ENCODE data around the gene TANC1. TPM values are rescaled to one million over a fixed set of nuclear protein-coding genes. Genes with fewer than 3 reads are reported as not detected.

The TANC1 gene
- total RNA-seq, 2 experiments from 2014 or later = 0.41 to 0.47 TPM

- ChIA-PET CTCF (no interaction called here), POLR2A (no interaction called here)
- no peak overlapping the region for H3K27ac Mint-ChIP-seq
- no peak for TF ChIP-seq CTCF (IDR thresholded peaks at IDR 0.05)
- H3K27ac ChIP-seq (ENCODE audit: low read depth in 1 of 2, low read length in 2 of 2) = no peak overlapping the region
- peaks cover 3% of the 10 kb centered on the region for H3K27me3 Mint-ChIP-seq
- no peaks in the 10 kb centered on the region for H3K4me1 Mint-ChIP-seq (ENCODE audit: low read depth)
- DNase-seq (no peak), ATAC-seq (ENCODE audit: poor library complexity) (no peak)
- peaks cover 0 to 2% of the 10 kb centered on the region in 2 experiments for H3K27me3 ChIP-seq (ENCODE audit: control insufficient read depth in 1 of 2, insufficient read depth in 2 of 2, low read length in 2 of 2)
- no peaks in the 10 kb centered on the region for H3K4me1 ChIP-seq (ENCODE audit: insufficient read depth, low read length)
- H3K9me3 Mint-ChIP-seq = no peaks in the 10 kb centered on the region
- intact Hi-C loops (cut with DNase I, micrococcal nuclease) = no loop called here
- H3K9me3 ChIP-seq (ENCODE audit: control insufficient read depth in 1 of 2, insufficient read depth in 1 of 2, low read length in 2 of 2) = peaks cover 0 to 4% of the 10 kb centered on the region in 2 experiments
- H3K36me3 ChIP-seq (ENCODE audit: insufficient read depth, low read length) = no peaks in the 10 kb centered on the region
- no peak overlapping the region for H3K4me3 ChIP-seq (ENCODE audit: low read length)
- H3K4me3 Mint-ChIP-seq = no peak overlapping the region
- H3K36me3 Mint-ChIP-seq (ENCODE audit: low read depth) = no peaks in the 10 kb centered on the region
These were observed 20.7 kb downstream of the TANC1 start for GRCh38 chr2:158989165-158989564.

- Histone ChIP-seq H3K4me3 (ENCODE audit: low read length) (no peak overlapping the region), H3K9me3 (ENCODE audit: control insufficient read depth in 1 of 2, insufficient read depth in 1 of 2, low read length in 2 of 2) (peaks cover 0 to 4% of the 10 kb centered on the region in 2 experiments), H3K27ac (ENCODE audit: low read depth in 1 of 2, low read length in 2 of 2) (no peak overlapping the region), H3K4me1 (ENCODE audit: insufficient read depth, low read length) (no peaks in the 10 kb centered on the region), H3K36me3 (ENCODE audit: insufficient read depth, low read length) (no peaks in the 10 kb centered on the region), H3K27me3 (ENCODE audit: control insufficient read depth in 1 of 2, insufficient read depth in 2 of 2, low read length in 2 of 2) (peaks cover 0 to 2% of the 10 kb centered on the region in 2 experiments)
- H3K27ac Mint-ChIP-seq = no peak overlapping the region
- ATAC-seq (ENCODE audit: poor library complexity) (no peak), DNase-seq (no peak)
- H3K4me1 Mint-ChIP-seq (ENCODE audit: low read depth) = no peaks in the 10 kb centered on the region
- CTCF ChIA-PET = no interaction called here
- no peaks in the 10 kb centered on the region for H3K36me3 Mint-ChIP-seq (ENCODE audit: low read depth)
- intact Hi-C loops (cut with DNase I, micrococcal nuclease) = no loop called here
- peaks cover 3% of the 10 kb centered on the region for H3K27me3 Mint-ChIP-seq
- no peak overlapping the region for H3K4me3 Mint-ChIP-seq
- POLR2A ChIA-PET = no interaction called here
- H3K9me3 Mint-ChIP-seq = no peaks in the 10 kb centered on the region
- TF ChIP-seq CTCF (IDR thresholded peaks at IDR 0.05) = no peak
These were observed 22.2 kb downstream of the TANC1 start for GRCh38 chr2:158990397-158991214.

GRCh38 chr2:158993030-158993429 is 24.6 kb downstream of the TANC1 start:
- CTCF ChIA-PET = no interaction called here

More at GRCh38 chr2:158993030-158993429, 24.6 kb downstream of the TANC1 start:
- H3K4me3 ChIP-seq (ENCODE audit: low read length) = no peak overlapping the region
- no peaks in the 10 kb centered on the region for H3K36me3 Mint-ChIP-seq (ENCODE audit: low read depth)
- H3K9me3 ChIP-seq (ENCODE audit: control insufficient read depth in 1 of 2, insufficient read depth in 1 of 2, low read length in 2 of 2) = peaks cover 0 to 4% of the 10 kb centered on the region in 2 experiments
- H3K36me3 ChIP-seq (ENCODE audit: insufficient read depth, low read length) = no peaks in the 10 kb centered on the region
- H3K27ac ChIP-seq (ENCODE audit: low read depth in 1 of 2, low read length in 2 of 2) = no peak overlapping the region
- no peak overlapping the region for H3K27ac Mint-ChIP-seq
- H3K4me3 Mint-ChIP-seq = no peak overlapping the region
- intact Hi-C loops (cut with DNase I, micrococcal nuclease) = no loop called here
- peaks cover 4% of the 10 kb centered on the region for H3K27me3 Mint-ChIP-seq
- ATAC-seq (ENCODE audit: poor library complexity) = no peak
- no peak for DNase-seq
- no peaks in the 10 kb centered on the region for H3K9me3 Mint-ChIP-seq
- H3K4me1 Mint-ChIP-seq (ENCODE audit: low read depth) = no peaks in the 10 kb centered on the region
- POLR2A ChIA-PET = no interaction called here
- TF ChIP-seq CTCF (IDR thresholded peaks at IDR 0.05) = no peak
- no peaks in the 10 kb centered on the region for H3K4me1 ChIP-seq (ENCODE audit: insufficient read depth, low read length)
- H3K27me3 ChIP-seq (ENCODE audit: control insufficient read depth in 1 of 2, insufficient read depth in 2 of 2, low read length in 2 of 2) = peaks cover 0 to 2% of the 10 kb centered on the region in 2 experiments

All from CD4-positive, alpha-beta T cell (primary cell).